Tibial nerve (tissue), 4 donors: Measurements from ENCODE around the gene SLC38A10. TPM values are rescaled to one million over a fixed set of nuclear protein-coding genes. Genes with fewer than 3 reads are reported as not detected.
"Not testable (repeated sequence)": the region's sequence is repeated elsewhere in the genome, so short reads cannot be mapped to it uniquely, and the experiment has no call there.

Experiments
- DNase-seq, 2 donors: peaks; one replicate each; pipeline ENCODE4 v3.0.0-alpha.2; 2019; ENCODE audit warnings: low spot score in 2 of 2
- H3K27ac ChIP-seq, 4 donors: fragments of 200-600 bp; sonication (generic) in 3 of 4; one replicate each; pipeline ENCODE4 v1.5.1; 2017 to 2019; ENCODE audit warnings: mild to moderate bottlenecking in 1 of 4
- H3K27me3 ChIP-seq, 2 donors: fragments of 200-600 bp; sonication (generic) in 1 of 2; one replicate each; pipeline versions ENCODE4 v1.5.1 to v1.6.0; 2017 to 2019
- H3K36me3 ChIP-seq, 3 donors: fragments of 200-600 bp; sonication (generic); one replicate each; pipeline ENCODE4 v1.5.1; 2018 to 2019
- H3K4me1 ChIP-seq, 4 donors: fragments of 200-600 bp; sonication (generic) in 3 of 4; one replicate each; pipeline ENCODE4 v1.5.1; 2017 to 2019
- H3K4me3 ChIP-seq, 4 donors: fragments of 200-600 bp; sonication (generic) in 3 of 4; one replicate each; pipeline ENCODE4 v1.5.1; 2017 to 2019; ENCODE audit warnings: mild to moderate bottlenecking in 1 of 4, moderate library complexity in 1 of 4
- H3K9me3 ChIP-seq, 4 donors: fragments of 200-600 bp; sonication (generic) in 3 of 4; one replicate each; pipeline ENCODE4 v1.5.1; 2017 to 2019
- CTCF ChIP-seq, 5 experiments: fragments of 200-600 bp in 3 of 5; fragments of 450-650 bp in 2 of 5; sonication (generic) in 3 of 5; IDR thresholded peaks; one replicate each; pipeline ENCODE4 v1.5.1; 2016 to 2019; ENCODE audit warnings: antibody characterized with exemption in 5 of 5, mild to moderate bottlenecking in 3 of 5, moderate library complexity in 2 of 5
- EP300 ChIP-seq, 2 donors: sonication (generic); formaldehyde crosslinking; IDR thresholded peaks; one replicate each; pipeline ENCODE4 v1.6.1; 2017; ENCODE audit warnings: antibody characterized with exemption in 2 of 2, mild to moderate bottlenecking in 1 of 2
- POLR2A ChIP-seq, 2 donors: fragments of 450-650 bp; IDR thresholded peaks; one replicate each; pipeline ENCODE4 v1.6.1; 2017; ENCODE audit warnings: antibody characterized with exemption in 2 of 2, mild to moderate bottlenecking in 2 of 2, moderate library complexity in 2 of 2
- WGBS, 2 donors: methylation state at CpG; one replicate each; pipeline ENCODE4 v1.1.5; 2018; 5-methylcytosine and 5-hydroxymethylcytosine counted together
- total RNA-seq, 4 donors: library from RNA; depleted of rRNA; stranded (reverse); fragments of >200 nt; gene quantifications; one replicate each; pipeline ENCODE4 v1.1.0, GENCODE V29; 2016

SLC38A10 gene
- total RNA-seq, 4 donors from 2014 or later: 80.0 to 149 (median 123) TPM

GRCh38 chr17:81228420-81228819 is 66.7 kb downstream of the SLC38A10 start:
- no peak for TF ChIP-seq CTCF (IDR thresholded peaks at IDR 0.05)
- TF ChIP-seq EP300 (IDR thresholded peaks at IDR 0.05): no peak
- no peak for TF ChIP-seq POLR2A (IDR thresholded peaks at IDR 0.05)
- WGBS, 2 donors: 68 to 76% methylated on average over 9 of the region's 9 CpGs
- peaks cover 0 to 4% (median 0%) of the 10 kb centered on the region in 4 donors for H3K9me3 ChIP-seq
- H3K4me3 ChIP-seq: no peak overlapping the region
- peaks cover 0 to 4% (median 0%) of the 10 kb centered on the region in 4 donors for H3K4me1 ChIP-seq
- peak overlapping the region in 1 of 4 donors; percentile 19 for H3K27ac ChIP-seq
- H3K36me3 ChIP-seq: peaks cover 2 to 55% (median 16%) of the 10 kb centered on the region in 3 donors
- H3K27me3 ChIP-seq: no peaks in the 10 kb centered on the region
- no peak for DNase-seq

GRCh38 chr17:81227630-81228029 is 67.5 kb downstream of the SLC38A10 start:
- not testable (repeated sequence) for H3K4me3 ChIP-seq, H3K27me3 ChIP-seq, H3K27ac ChIP-seq, DNase-seq, H3K4me1 ChIP-seq, H3K9me3 ChIP-seq
- 61 to 69% methylated on average over 2 of the region's 2 CpGs for WGBS, 2 donors
- peaks cover 2 to 47% (median 15%) of the 10 kb centered on the region in 3 donors for H3K36me3 ChIP-seq

- Histone ChIP-seq H3K27me3 (no peaks in the 10 kb centered on the region), H3K9me3 (peaks cover 0 to 4% (median 0%) of the 10 kb centered on the region in 4 donors), H3K36me3 (peaks cover 0 to 22% (median 0%) of the 10 kb centered on the region in 3 donors), H3K27ac (peak overlapping the region; percentile 33 to 83 (median 72)), H3K4me3 (peak overlapping the region; percentile 34 to 95 (median 58)), H3K4me1 (peaks cover 0 to 22% (median 11%) of the 10 kb centered on the region in 4 donors)
- no peak for DNase-seq
- TF ChIP-seq EP300 (IDR thresholded peaks at IDR 0.05) (no peak), POLR2A (IDR thresholded peaks at IDR 0.05) (no peak), CTCF (IDR thresholded peaks at IDR 0.05) (no peak)
- WGBS, 2 donors: 24 to 36% methylated on average over 11 of the region's 11 CpGs
These were observed 71.4 kb downstream of the SLC38A10 start for GRCh38 chr17:81223762-81224130.

- TF ChIP-seq EP300 (IDR thresholded peaks at IDR 0.05): peak in 1 of 2 donors; percentile 20
- peak in 1 of 5 experiments; percentile 31 for TF ChIP-seq CTCF (IDR thresholded peaks at IDR 0.05)
- peak in 1 of 2 donors; percentile 25 for TF ChIP-seq POLR2A (IDR thresholded peaks at IDR 0.05)
These were observed 72.0 kb downstream of the SLC38A10 start, which contains the start of gene CEP131 for GRCh38 chr17:81222906-81223761. Gene CEP131 (minus strand): TSS chr17:81222965. CDS start chr17:81220056, 2,909 bp downstream.

GRCh38 chr17:81222620-81222905 is 72.5 kb downstream of the SLC38A10 start:
- peaks cover 0 to 4% (median 0%) of the 10 kb centered on the region in 4 donors for H3K9me3 ChIP-seq
- peak overlapping the region in 3 of 4 donors; percentile 32 to 83 (median 68) for H3K27ac ChIP-seq
- H3K4me1 ChIP-seq: peaks cover 0 to 22% (median 11%) of the 10 kb centered on the region in 4 donors
- no peak for TF ChIP-seq POLR2A (IDR thresholded peaks at IDR 0.05)
- no peak for TF ChIP-seq EP300 (IDR thresholded peaks at IDR 0.05)
- no peak for TF ChIP-seq CTCF (IDR thresholded peaks at IDR 0.05)
- H3K4me3 ChIP-seq: peak overlapping the region; percentile 57 to 95 (median 68)
- DNase-seq: no peak
- WGBS, 2 donors: 0% methylated on average over 8 to 9 of the region's 30 CpGs
- no peaks in the 10 kb centered on the region for H3K27me3 ChIP-seq
- peaks cover 0 to 24% (median 0%) of the 10 kb centered on the region in 3 donors for H3K36me3 ChIP-seq

More at GRCh38 chr17:81222906-81223761, 72.0 kb downstream of the SLC38A10 start, which contains the start of gene CEP131:
- peak; percentile 96 to 97 for DNase-seq
- no peaks in the 10 kb centered on the region for H3K27me3 ChIP-seq
- peaks cover 0 to 22% (median 0%) of the 10 kb centered on the region in 3 donors for H3K36me3 ChIP-seq
- 1% methylated on average over 48 to 68 of the region's 79 CpGs for WGBS, 2 donors
- peak within 1 kb of the TSS; percentile 57 to 95 (median 68) for H3K4me3 ChIP-seq
- H3K27ac ChIP-seq: peak within 1 kb of the TSS; percentile 33 to 83 (median 74)
- peaks cover 0 to 22% (median 11%) of the 10 kb centered on the region in 4 donors for H3K4me1 ChIP-seq
- H3K9me3 ChIP-seq: peaks cover 0 to 4% (median 0%) of the 10 kb centered on the region in 4 donors
